Ascending aorta (tissue), 2 donors: ENCODE measurements around the gene MT1H. TPM values are rescaled to one million over a fixed set of nuclear protein-coding genes. Genes with fewer than 3 reads are reported as not detected.

Experiments used
- DNase-seq, 2 donors: peaks; one replicate each; pipeline ENCODE4 v3.0.0-alpha.2; 2019; ENCODE audit warnings: low spot score in 2 of 2
- H3K27ac ChIP-seq, 2 donors: fragments of 200-600 bp; sonication (generic); one replicate each; pipeline ENCODE4 v1.5.1; 2016 to 2017; ENCODE audit warnings: mild to moderate bottlenecking in 1 of 2
- H3K27me3 ChIP-seq: fragments of 200-600 bp; sonication (generic); one replicate; pipeline ENCODE4 v1.5.1; 2017
- H3K36me3 ChIP-seq, 2 donors: fragments of 200-600 bp; sonication (generic); one replicate each; pipeline ENCODE4 v1.5.1; 2016
- H3K4me1 ChIP-seq, 2 donors: fragments of 200-600 bp; sonication (generic); one replicate each; pipeline ENCODE4 v1.5.1; 2016 to 2017; ENCODE audit warnings: mild to moderate bottlenecking in 1 of 2
- H3K4me3 ChIP-seq, 2 donors: fragments of 200-600 bp; sonication (generic); one replicate each; pipeline ENCODE4 v1.5.1; 2016 to 2017; ENCODE audit warnings: mild to moderate bottlenecking in 1 of 2
- H3K9me3 ChIP-seq, 2 donors: fragments of 200-600 bp; sonication (generic); one replicate each; pipeline ENCODE4 v1.5.1; 2016
- CTCF ChIP-seq, 3 experiments: fragments of 200-600 bp in 2 of 3; fragments of 450-650 bp in 1 of 3; sonication (generic) in 2 of 3; IDR thresholded peaks; one replicate each; pipeline ENCODE4 v1.5.1; 2016 to 2019; ENCODE audit warnings: antibody characterized with exemption in 3 of 3, mild to moderate bottlenecking in 1 of 3, moderate library complexity in 1 of 3
- intact Hi-C: fragments of 100-400 bp; cut with DNase I; formaldehyde crosslinking; loops from one replicate; pipeline ENCODE4 v1.15.1; 2023
- total RNA-seq: library from RNA; depleted of rRNA; stranded (reverse); fragments of >200 nt; gene quantifications from one replicate; pipeline ENCODE4 v1.1.0, GENCODE V29; 2016

Gene MT1H
- total RNA-seq, 1 donor from 2014 or later: not detected

GRCh38 chr16:56651586-56651985 lies 18.0 kb upstream of the MT1H start, which contains the start of gene MT1B:
TSS of gene MT1B (plus strand) at chr16:56651886. CDS start at chr16:56651954, 68 bp downstream.
- intact Hi-C loops: no loop called here
- Histone ChIP-seq H3K27ac (no peak within 1 kb of the TSS), H3K9me3 (no peaks in the 10 kb centered on the region), H3K4me1 (no peaks in the 10 kb centered on the region), H3K27me3 (no peaks in the 10 kb centered on the region), H3K4me3 (no peak within 1 kb of the TSS), H3K36me3 (no peaks in the 10 kb centered on the region)
- no peak for DNase-seq
- TF ChIP-seq CTCF (IDR thresholded peaks at IDR 0.05): no peak

- H3K4me1 ChIP-seq: peaks cover under 1 to 4% of the 10 kb centered on the region in 2 donors
- H3K27me3 ChIP-seq: no peaks in the 10 kb centered on the region
- H3K27ac ChIP-seq: no peak overlapping the region
- TF ChIP-seq CTCF (IDR thresholded peaks at IDR 0.05): no peak
- no peak for DNase-seq
- H3K4me3 ChIP-seq: no peak overlapping the region
- no peaks in the 10 kb centered on the region for H3K9me3 ChIP-seq
- intact Hi-C loops: no loop called here
- H3K36me3 ChIP-seq: no peaks in the 10 kb centered on the region
Observed at GRCh38 chr16:56652600-56652999, 17.0 kb upstream of the MT1H start.

GRCh38 chr16:56653218-56653617 lies 16.4 kb upstream of the MT1H start:
- TF ChIP-seq CTCF (IDR thresholded peaks at IDR 0.05): no peak
- intact Hi-C loops: no loop called here

GRCh38 chr16:56657555-56658326 lies 11.9 kb upstream of the MT1H start, which contains the start of gene MT1F:
TSS of gene MT1F (plus strand) at chr16:56657959. CDS start at chr16:56658059, 100 bp downstream.
- no peak for TF ChIP-seq CTCF (IDR thresholded peaks at IDR 0.05)
- peak; percentile 49 to 89 for DNase-seq
- intact Hi-C loops: no loop called here
- Histone ChIP-seq H3K27ac (peak within 1 kb of the TSS; percentile 22 to 37), H3K9me3 (no peaks in the 10 kb centered on the region), H3K4me3 (peak within 1 kb of the TSS; percentile 51 to 76), H3K4me1 (peaks cover 6 to 13% of the 10 kb centered on the region in 2 donors), H3K36me3 (no peaks in the 10 kb centered on the region), H3K27me3 (peaks cover 2% of the 10 kb centered on the region)

More at GRCh38 chr16:56653218-56653617, 16.4 kb upstream of the MT1H start:
- DNase-seq: no peak
- H3K4me1 ChIP-seq: peaks cover 4 to 9% of the 10 kb centered on the region in 2 donors
- H3K36me3 ChIP-seq: no peaks in the 10 kb centered on the region
- no peaks in the 10 kb centered on the region for H3K9me3 ChIP-seq
- H3K27ac ChIP-seq: no peak overlapping the region
- H3K4me3 ChIP-seq: no peak overlapping the region
- no peaks in the 10 kb centered on the region for H3K27me3 ChIP-seq

GRCh38 chr16:56658327-56658875 lies 11.2 kb upstream of the MT1H start:
- no peak for DNase-seq
- Histone ChIP-seq H3K4me3 (peak overlapping the region; percentile 51 to 76), H3K36me3 (no peaks in the 10 kb centered on the region), H3K27me3 (peaks cover 8% of the 10 kb centered on the region), H3K9me3 (no peaks in the 10 kb centered on the region), H3K27ac (no peak overlapping the region), H3K4me1 (peaks cover 6 to 16% of the 10 kb centered on the region in 2 donors)
- intact Hi-C loops: no loop called here
- no peak for TF ChIP-seq CTCF (IDR thresholded peaks at IDR 0.05)
